22Rv1 (cell line): Measurements from ENCODE around the gene GRSF1.

ENCODE experiments used
- H3K27ac ChIP-seq: fragments of 450-650 bp; 2 replicates; pipeline ENCODE4 v1.5.1; 2017
- CTCF ChIP-seq: fragments of 450-650 bp; IDR thresholded peaks from 2 replicates; pipeline ENCODE4 v1.5.1; 2017; ENCODE audit warnings: mild to moderate bottlenecking
- ZFX ChIP-seq: fragments of 450-650 bp; IDR thresholded peaks from 2 replicates; pipeline ENCODE4 v1.6.1; 2017; ENCODE audit warnings: antibody characterized with exemption, borderline replicate concordance

GRSF1 gene

GRCh38 chr4:70863099-70863790 is 23.6 kb upstream of the GRSF1 start:
- no peak overlapping the region for H3K27ac ChIP-seq
- no peak for TF ChIP-seq CTCF
- TF ChIP-seq ZFX = no peak

- no peak overlapping the region for H3K27ac ChIP-seq
- TF ChIP-seq ZFX = no peak
These were observed 19.4 kb upstream of the GRSF1 start for GRCh38 chr4:70859066-70859465.

- TF ChIP-seq CTCF (no peak), ZFX (no peak)
- H3K27ac ChIP-seq = no peak overlapping the region
These were observed 18.8 kb upstream of the GRSF1 start for GRCh38 chr4:70858454-70858853.

GRCh38 chr4:70855464-70855863 is 15.8 kb upstream of the GRSF1 start:
- TF ChIP-seq CTCF = no peak
- no peak for TF ChIP-seq ZFX
- H3K27ac ChIP-seq = no peak overlapping the region

- TF ChIP-seq CTCF (no peak), ZFX (no peak)
- no peak overlapping the region for H3K27ac ChIP-seq
These were observed 9.6 kb upstream of the GRSF1 start for GRCh38 chr4:70849291-70849690.

GRCh38 chr4:70844180-70844579 is 4.5 kb upstream of the GRSF1 start:
- TF ChIP-seq ZFX (no peak), CTCF (no peak)

GRCh38 chr4:70842761-70843435 is 3.2 kb upstream of the GRSF1 start:
- no peak overlapping the region for H3K27ac ChIP-seq
- no peak for TF ChIP-seq ZFX
- TF ChIP-seq CTCF = no peak

More at GRCh38 chr4:70844180-70844579, 4.5 kb upstream of the GRSF1 start:
- H3K27ac ChIP-seq = no peak overlapping the region
